ENCODE data around the gene NRSN1.

Gene NRSN1

GRCh38 chr6:24093381-24093780 is 32.6 kb upstream of the NRSN1 start:
- in situ Hi-C loops (cut with MboI; ENCODE audit: low pct_unique_long_range_greater_than_20kb, low sequenced_read_pairs, unreplicated experiment): no loop called here
- TF ChIP-seq CTCF (IDR thresholded peaks at IDR 0.05; ENCODE audit: extremely low read depth, insufficient read depth, missing control alignments): no peak
- no peak for DNase-seq (ENCODE audit: low spot score)

GRCh38 chr6:24099181-24099580 is 26.8 kb upstream of the NRSN1 start:
- no peak for DNase-seq (ENCODE audit: low spot score)
- TF ChIP-seq CTCF (IDR thresholded peaks at IDR 0.05; ENCODE audit: extremely low read depth, insufficient read depth, missing control alignments): no peak
- in situ Hi-C loops (cut with MboI; ENCODE audit: low pct_unique_long_range_greater_than_20kb, low sequenced_read_pairs, unreplicated experiment): no loop called here

GRCh38 chr6:24100024-24100769 is 25.8 kb upstream of the NRSN1 start:
- in situ Hi-C loops (cut with MboI; ENCODE audit: low pct_unique_long_range_greater_than_20kb, low sequenced_read_pairs, unreplicated experiment): no loop called here
- no peak for TF ChIP-seq CTCF (IDR thresholded peaks at IDR 0.05; ENCODE audit: extremely low read depth, insufficient read depth, missing control alignments)
- DNase-seq (ENCODE audit: low spot score): no peak

DNA sequence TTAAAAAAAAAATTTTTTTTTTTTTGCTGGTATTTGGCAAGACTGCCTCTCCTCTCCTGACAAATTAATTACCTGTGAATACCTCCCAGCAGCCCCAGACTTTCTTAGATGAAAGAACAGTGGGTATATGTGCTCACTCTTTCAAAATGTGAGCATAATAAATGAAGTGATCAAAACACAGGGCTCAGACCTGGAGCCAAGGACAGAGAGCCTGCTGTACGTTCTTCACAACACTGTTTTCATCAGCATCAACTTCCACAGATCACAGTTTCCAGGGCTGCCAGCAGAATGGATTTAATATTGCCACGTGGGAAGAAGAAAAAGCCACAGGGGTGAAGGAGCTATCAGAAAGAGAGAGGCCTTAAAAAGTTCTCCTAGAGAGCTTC is 25.3 kb upstream of the NRSN1 start:
- no peak for DNase-seq (ENCODE audit: low spot score)
- in situ Hi-C loops (cut with MboI; ENCODE audit: low pct_unique_long_range_greater_than_20kb, low sequenced_read_pairs, unreplicated experiment): no loop called here
- TF ChIP-seq CTCF (IDR thresholded peaks at IDR 0.05; ENCODE audit: extremely low read depth, insufficient read depth, missing control alignments): no peak

DNA sequence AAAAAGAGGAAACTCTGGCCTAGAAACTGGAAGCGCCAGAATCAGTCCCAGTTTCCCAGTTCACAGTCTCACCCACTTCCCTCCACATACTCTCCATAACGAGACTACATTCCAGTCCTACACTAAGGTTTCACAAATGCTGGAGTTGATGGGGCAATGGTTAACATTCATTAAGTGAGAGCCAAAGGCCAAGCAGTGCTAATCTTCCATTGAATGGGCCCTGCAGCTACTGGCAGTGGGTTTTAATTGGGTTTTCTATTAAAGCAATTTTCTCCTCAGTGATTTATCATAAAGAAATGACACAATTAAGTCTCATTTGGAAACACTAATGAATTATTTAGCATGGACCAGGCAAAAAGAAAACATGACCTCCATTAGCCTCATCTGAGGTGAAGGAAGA is 20.8 kb upstream of the NRSN1 start:
- in situ Hi-C loops (cut with MboI; ENCODE audit: low pct_unique_long_range_greater_than_20kb, low sequenced_read_pairs, unreplicated experiment): no loop called here
- TF ChIP-seq CTCF (IDR thresholded peaks at IDR 0.05; ENCODE audit: extremely low read depth, insufficient read depth, missing control alignments): no peak
- DNase-seq (ENCODE audit: low spot score): no peak

- in situ Hi-C loops (cut with MboI; ENCODE audit: low pct_unique_long_range_greater_than_20kb, low sequenced_read_pairs, unreplicated experiment): no loop called here
- no peak for DNase-seq (ENCODE audit: low spot score)
- no peak for TF ChIP-seq CTCF (IDR thresholded peaks at IDR 0.05; ENCODE audit: extremely low read depth, insufficient read depth, missing control alignments)
Measured at GRCh38 chr6:24106291-24106690, 19.7 kb upstream of the NRSN1 start.

Measured in GM13977 (cell line).